ENCODE results near the gene CCDC184. TPM values are rescaled to one million over a fixed set of nuclear protein-coding genes. Genes with fewer than 3 reads are reported as not detected.
"Not testable (repeated sequence)": the region's sequence is repeated elsewhere in the genome, so short reads cannot be mapped to it uniquely, and the experiment has no call there.

Gene CCDC184
- total RNA-seq, 1 experiment from 2014 or later: 0.74 TPM

DNA sequence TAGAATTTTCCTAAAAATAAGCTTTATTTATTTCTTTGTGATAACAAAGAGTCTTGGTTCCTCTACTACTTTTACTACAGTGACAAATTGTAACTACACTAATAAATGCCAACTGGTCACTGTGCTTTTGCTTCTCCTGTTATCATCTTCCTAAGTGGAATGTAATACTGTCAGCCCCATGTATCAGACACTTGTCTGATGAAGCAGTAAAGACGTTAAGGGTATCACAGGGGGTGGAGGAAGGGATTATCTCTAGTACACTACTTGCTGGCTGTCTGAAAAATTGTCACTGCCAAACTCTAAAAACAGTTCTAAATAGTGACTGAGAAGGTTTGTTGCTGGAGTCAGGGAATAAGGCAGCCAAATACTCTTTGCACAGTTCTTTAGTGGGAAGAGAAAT is 37.5 kb upstream of the CCDC184 start:
- ChIA-PET POLR2A (no interaction called here), CTCF (no interaction called here)
- no TSS peak for BruUV-seq (replicated peaks)
- Histone ChIP-seq H3K27me3 (ENCODE audit: control insufficient read depth, insufficient read depth, low read length) (no peaks in the 10 kb centered on the region), H3K36me3 (ENCODE audit: control insufficient read depth, insufficient read depth, low read length) (peaks cover 2% of the 10 kb centered on the region), H3K4me1 (ENCODE audit: control insufficient read depth, insufficient read depth, low read length) (no peaks in the 10 kb centered on the region), H3K9me3 (ENCODE audit: control insufficient read depth, insufficient read depth, low read depth, low read length) (no peaks in the 10 kb centered on the region), H3K27ac (ENCODE audit: low read length) (no peak overlapping the region), H3K4me3 (ENCODE audit: low read depth in 2 of 2, low read length in 2 of 2) (no peak overlapping the region)
- no peak for DNase-seq (ENCODE audit: low read depth, low spot score)
- TF ChIP-seq POLR2AphosphoS5 (IDR thresholded peaks at IDR 0.05; ENCODE audit: low read depth, low read length) (no peak), CTCF (IDR thresholded peaks at IDR 0.05) (no peak), SIN3A (IDR thresholded peaks at IDR 0.05; ENCODE audit: borderline replicate concordance, insufficient read depth, low read depth, low read length) (no peak), TCF7L2 (IDR thresholded peaks at IDR 0.05; ENCODE audit: low read depth, low read length) (no peak)
- TF ChIP-seq, protein P1, sequence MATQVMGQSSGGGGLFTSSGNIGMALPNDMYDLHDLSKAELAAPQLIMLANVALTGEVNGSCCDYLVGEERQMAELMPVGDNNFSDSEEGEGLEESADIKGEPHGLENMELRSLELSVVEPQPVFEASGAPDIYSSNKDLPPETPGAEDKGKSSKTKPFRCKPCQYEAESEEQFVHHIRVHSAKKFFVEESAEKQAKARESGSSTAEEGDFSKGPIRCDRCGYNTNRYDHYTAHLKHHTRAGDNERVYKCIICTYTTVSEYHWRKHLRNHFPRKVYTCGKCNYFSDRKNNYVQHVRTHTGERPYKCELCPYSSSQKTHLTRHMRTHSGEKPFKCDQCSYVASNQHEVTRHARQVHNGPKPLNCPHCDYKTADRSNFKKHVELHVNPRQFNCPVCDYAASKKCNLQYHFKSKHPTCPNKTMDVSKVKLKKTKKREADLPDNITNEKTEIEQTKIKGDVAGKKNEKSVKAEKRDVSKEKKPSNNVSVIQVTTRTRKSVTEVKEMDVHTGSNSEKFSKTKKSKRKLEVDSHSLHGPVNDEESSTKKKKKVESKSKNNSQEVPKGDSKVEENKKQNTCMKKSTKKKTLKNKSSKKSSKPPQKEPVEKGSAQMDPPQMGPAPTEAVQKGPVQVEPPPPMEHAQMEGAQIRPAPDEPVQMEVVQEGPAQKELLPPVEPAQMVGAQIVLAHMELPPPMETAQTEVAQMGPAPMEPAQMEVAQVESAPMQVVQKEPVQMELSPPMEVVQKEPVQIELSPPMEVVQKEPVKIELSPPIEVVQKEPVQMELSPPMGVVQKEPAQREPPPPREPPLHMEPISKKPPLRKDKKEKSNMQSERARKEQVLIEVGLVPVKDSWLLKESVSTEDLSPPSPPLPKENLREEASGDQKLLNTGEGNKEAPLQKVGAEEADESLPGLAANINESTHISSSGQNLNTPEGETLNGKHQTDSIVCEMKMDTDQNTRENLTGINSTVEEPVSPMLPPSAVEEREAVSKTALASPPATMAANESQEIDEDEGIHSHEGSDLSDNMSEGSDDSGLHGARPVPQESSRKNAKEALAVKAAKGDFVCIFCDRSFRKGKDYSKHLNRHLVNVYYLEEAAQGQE (IDR thresholded peaks at IDR 0.05; ENCODE audit: insufficient read depth in 1 of 2, low read depth in 2 of 2, low read length in 1 of 2): no peak
- intact Hi-C loops (cut with micrococcal nuclease; ENCODE audit: unreplicated experiment): no loop called here
- no peak for ATAC-seq
- in situ Hi-C loops (cut with HindIII; ENCODE audit: low pct_unique_long_range_greater_than_20kb, low sequenced_read_pairs): no loop called here

DNA sequence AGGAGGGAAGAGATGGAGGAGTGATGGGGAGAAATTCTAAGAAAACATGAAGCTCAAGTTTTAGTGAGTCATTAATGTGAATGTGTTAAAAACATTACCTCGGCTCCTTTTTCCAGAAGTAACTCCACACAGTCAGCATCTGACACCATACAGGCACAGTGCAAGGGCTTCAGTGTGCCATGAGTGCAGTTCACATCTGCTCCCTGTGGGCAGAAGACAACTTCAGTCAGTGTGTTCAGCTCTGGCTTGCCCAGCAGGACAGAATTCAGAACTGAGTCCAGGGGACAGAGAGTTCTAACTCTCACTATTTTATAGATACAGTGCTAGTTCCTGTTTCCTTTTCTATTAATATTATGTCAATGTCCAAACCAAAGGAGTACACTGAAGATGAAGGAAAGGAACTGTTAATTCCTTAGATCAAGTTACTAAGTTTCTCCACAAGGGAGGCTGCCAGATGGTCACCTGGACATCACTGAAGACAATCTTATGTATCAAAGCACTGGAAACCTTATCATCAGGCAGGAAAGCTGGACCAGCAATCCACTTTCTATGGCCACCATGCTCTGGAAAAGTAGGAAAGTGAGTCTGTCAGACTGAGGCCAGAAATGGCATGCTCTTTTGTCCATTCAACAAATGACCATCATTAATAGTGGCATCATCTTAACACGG is 32.2 kb upstream of the CCDC184 start:
- no peak overlapping the region for H3K4me3 ChIP-seq (ENCODE audit: low read depth in 2 of 2, low read length in 2 of 2)
- CTCF ChIA-PET: no interaction called here
- peaks cover under 1% of the 10 kb centered on the region; the same call in 1 of the 2 replicates for H3K36me3 ChIP-seq (ENCODE audit: control insufficient read depth, insufficient read depth, low read length)
- intact Hi-C loops (cut with micrococcal nuclease; ENCODE audit: unreplicated experiment): loop anchor here (10.0 kb wide), 1 partner anchor 46 kb away; the partner anchor contains the start of gene SENP1
- H3K9me3 ChIP-seq (ENCODE audit: control insufficient read depth, insufficient read depth, low read depth, low read length): no peaks in the 10 kb centered on the region
- DNase-seq (ENCODE audit: low read depth, low spot score) (no peak), ATAC-seq (no peak)
- in situ Hi-C loops (cut with HindIII; ENCODE audit: low pct_unique_long_range_greater_than_20kb, low sequenced_read_pairs): no loop called here
- POLR2A ChIA-PET: no interaction called here
- H3K27me3 ChIP-seq (ENCODE audit: control insufficient read depth, insufficient read depth, low read length): no peaks in the 10 kb centered on the region
- H3K27ac ChIP-seq (ENCODE audit: low read length): no peak overlapping the region
- H3K4me1 ChIP-seq (ENCODE audit: control insufficient read depth, insufficient read depth, low read length): peaks cover under 1% of the 10 kb centered on the region; the same call in 1 of the 2 replicates
- TF ChIP-seq TCF7L2 (IDR thresholded peaks at IDR 0.05; ENCODE audit: low read depth, low read length): no peak
- TF ChIP-seq, protein P1 (IDR thresholded peaks at IDR 0.05; ENCODE audit: insufficient read depth in 1 of 2, low read depth in 2 of 2, low read length in 1 of 2): no peak
- no peak for TF ChIP-seq CTCF (IDR thresholded peaks at IDR 0.05)
- no peak for TF ChIP-seq SIN3A (IDR thresholded peaks at IDR 0.05; ENCODE audit: borderline replicate concordance, insufficient read depth, low read depth, low read length)
- no peak for TF ChIP-seq POLR2AphosphoS5 (IDR thresholded peaks at IDR 0.05; ENCODE audit: low read depth, low read length)
- BruUV-seq (replicated peaks): no TSS peak

GRCh38 chr12:48155786-48156185 is 27.7 kb upstream of the CCDC184 start:
- BruUV-seq (replicated peaks); H3K4me1 ChIP-seq (ENCODE audit: control insufficient read depth, insufficient read depth, low read length); H3K36me3 ChIP-seq (ENCODE audit: control insufficient read depth, insufficient read depth, low read length); H3K27me3 ChIP-seq (ENCODE audit: control insufficient read depth, insufficient read depth, low read length); POLR2A ChIA-PET; CTCF ChIA-PET; DNase-seq (ENCODE audit: low read depth, low spot score); H3K27ac ChIP-seq (ENCODE audit: low read length); H3K9me3 ChIP-seq (ENCODE audit: control insufficient read depth, insufficient read depth, low read depth, low read length); H3K4me3 ChIP-seq (ENCODE audit: low read depth in 2 of 2, low read length in 2 of 2); ATAC-seq; in situ Hi-C loops (cut with HindIII; ENCODE audit: low pct_unique_long_range_greater_than_20kb, low sequenced_read_pairs): not testable (repeated sequence)
- intact Hi-C loops (cut with micrococcal nuclease; ENCODE audit: unreplicated experiment): loop anchor here (10.0 kb wide), 1 partner anchor 51 kb away; the partner anchor contains the start of gene SENP1
